Ramos (cell line): ENCODE data around the gene MSRB2.
"Not testable (repeated sequence)": the region's sequence is repeated elsewhere in the genome, so short reads cannot be mapped to it uniquely, and the experiment has no call there.

Source experiments
- in situ Hi-C: fragments of 300-500 bp; cut with MboI; formaldehyde crosslinking; loops from one replicate; pipeline ENCODE4 v1.14.3; 2022; ENCODE audit warnings: low sequenced_read_pairs; ENCODE audit not compliant: unreplicated experiment

MSRB2 gene

GRCh38 chr10:23069019-23069815 is 26.2 kb upstream of the MSRB2 start:
- in situ Hi-C loops = loop anchor here (10.0 kb wide), 1 partner anchor 1074 kb away; no protein-coding TSS in a partner anchor

DNA sequence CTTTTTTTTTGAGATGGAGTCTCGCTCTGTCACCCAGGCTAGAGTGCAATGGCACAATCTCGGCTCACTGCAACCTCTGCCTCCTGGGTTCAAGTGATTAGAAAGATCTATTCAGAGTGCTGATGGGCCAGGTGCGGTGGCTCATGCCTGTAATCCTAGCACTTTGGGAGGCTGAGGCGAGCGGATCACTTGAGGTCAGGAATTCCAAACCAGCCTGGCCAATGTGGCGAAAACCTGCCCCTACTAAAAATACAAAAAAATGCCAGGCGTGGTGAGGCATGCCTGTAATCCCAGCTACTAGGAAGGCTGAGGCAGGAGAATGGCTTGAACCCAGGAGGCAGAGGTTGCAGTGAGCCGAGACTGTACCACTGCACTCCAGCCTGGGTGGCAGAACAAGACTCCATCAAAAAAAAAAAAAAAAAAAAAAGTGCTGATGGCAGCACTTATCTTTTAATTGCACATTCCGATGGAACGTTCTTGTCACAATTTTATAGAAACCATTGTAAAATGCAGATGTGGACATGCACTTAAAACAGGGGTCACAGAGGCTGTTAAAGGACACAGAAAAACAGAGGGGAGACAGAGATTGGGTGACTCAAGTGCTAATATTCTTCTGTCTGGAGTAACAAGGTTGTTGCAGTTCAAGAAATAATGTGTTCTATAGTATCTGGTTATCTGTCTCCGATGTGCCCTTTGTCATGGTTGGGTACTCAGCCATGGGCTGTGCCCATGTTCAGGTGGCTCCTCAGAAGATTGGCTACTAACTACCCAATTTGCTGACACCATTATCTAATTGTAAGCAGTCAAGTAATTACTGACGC is 25.1 kb upstream of the MSRB2 start:
- in situ Hi-C loops = not testable (repeated sequence)

GRCh38 chr10:23070913-23071218 is 24.5 kb upstream of the MSRB2 start:
- in situ Hi-C loops = no loop called here

- in situ Hi-C loops = not testable (repeated sequence)
Measured at GRCh38 chr10:23072593-23072992, 22.8 kb upstream of the MSRB2 start.

DNA sequence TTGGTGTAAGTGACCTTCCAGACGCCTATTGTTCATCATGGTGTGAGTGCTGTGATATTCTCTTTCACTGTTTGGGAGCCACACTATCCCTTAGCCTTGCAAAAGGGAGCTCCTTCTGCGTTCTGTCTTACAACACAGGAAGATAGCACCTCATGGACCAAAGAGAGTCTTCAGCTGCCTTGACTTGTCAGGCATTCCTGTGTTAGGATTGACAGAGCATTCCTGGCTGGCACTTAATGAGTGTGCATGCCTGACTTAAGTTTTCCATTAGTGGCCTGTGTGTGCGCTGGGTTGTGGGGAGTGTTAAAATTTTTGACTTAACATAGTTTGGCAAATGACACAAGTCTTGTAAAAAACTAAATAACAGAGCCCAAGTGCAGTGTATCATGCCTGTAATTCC is 21.9 kb upstream of the MSRB2 start:
- in situ Hi-C loops = no loop called here

GRCh38 chr10:23075672-23076071 is 19.7 kb upstream of the MSRB2 start:
- in situ Hi-C loops = no loop called here

- in situ Hi-C loops = no loop called here
Measured at GRCh38 chr10:23078114-23078513, 17.3 kb upstream of the MSRB2 start.

DNA sequence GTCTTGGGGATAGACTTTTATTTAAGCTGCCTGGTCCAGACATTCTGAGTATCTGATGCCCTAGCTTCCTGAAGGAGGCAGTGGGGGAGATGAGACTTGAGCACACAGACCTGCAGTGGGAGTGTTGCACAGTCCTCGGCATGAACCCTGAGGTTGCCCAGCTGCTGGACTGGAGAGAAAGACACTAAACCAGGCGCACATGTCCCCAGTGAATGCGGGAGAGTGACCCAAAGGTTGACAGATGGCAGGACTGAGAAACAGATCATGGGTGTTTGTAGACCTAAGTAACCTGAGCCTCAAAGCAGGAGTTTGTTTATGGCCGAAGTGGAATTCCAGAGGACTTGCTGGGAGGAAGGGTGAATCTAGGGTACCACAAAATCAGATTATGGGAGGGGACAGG is 15.7 kb upstream of the MSRB2 start:
- in situ Hi-C loops = no loop called here

DNA sequence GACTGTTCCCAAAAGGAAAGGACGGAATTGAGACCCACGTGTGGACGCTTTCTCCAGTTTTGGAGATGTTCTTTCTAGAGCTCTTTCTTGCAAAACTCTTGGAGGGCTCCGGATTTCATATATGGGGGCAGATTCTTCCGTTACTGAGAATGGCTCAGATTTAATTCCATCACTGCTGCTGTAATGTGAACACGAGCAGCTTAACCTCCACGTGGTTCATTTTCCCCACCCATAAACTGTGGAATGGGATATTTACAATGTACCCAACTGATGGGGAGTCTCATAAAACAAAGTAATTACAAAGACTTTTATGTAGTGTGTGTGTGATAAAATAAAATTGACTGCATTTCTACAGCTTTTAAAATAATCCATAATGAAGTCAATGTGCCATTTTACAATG is 15.1 kb upstream of the MSRB2 start:
- in situ Hi-C loops = no loop called here

- in situ Hi-C loops = no loop called here
Measured at GRCh38 chr10:23081221-23081750, 14.1 kb upstream of the MSRB2 start.

- in situ Hi-C loops = no loop called here
Measured at GRCh38 chr10:23081891-23082290, 13.5 kb upstream of the MSRB2 start.

- in situ Hi-C loops = no loop called here
Measured at GRCh38 chr10:23088609-23089008, 6.8 kb upstream of the MSRB2 start.

GRCh38 chr10:23094786-23095403 is 484 bp upstream of the MSRB2 start:
- in situ Hi-C loops = no loop called here

DNA sequence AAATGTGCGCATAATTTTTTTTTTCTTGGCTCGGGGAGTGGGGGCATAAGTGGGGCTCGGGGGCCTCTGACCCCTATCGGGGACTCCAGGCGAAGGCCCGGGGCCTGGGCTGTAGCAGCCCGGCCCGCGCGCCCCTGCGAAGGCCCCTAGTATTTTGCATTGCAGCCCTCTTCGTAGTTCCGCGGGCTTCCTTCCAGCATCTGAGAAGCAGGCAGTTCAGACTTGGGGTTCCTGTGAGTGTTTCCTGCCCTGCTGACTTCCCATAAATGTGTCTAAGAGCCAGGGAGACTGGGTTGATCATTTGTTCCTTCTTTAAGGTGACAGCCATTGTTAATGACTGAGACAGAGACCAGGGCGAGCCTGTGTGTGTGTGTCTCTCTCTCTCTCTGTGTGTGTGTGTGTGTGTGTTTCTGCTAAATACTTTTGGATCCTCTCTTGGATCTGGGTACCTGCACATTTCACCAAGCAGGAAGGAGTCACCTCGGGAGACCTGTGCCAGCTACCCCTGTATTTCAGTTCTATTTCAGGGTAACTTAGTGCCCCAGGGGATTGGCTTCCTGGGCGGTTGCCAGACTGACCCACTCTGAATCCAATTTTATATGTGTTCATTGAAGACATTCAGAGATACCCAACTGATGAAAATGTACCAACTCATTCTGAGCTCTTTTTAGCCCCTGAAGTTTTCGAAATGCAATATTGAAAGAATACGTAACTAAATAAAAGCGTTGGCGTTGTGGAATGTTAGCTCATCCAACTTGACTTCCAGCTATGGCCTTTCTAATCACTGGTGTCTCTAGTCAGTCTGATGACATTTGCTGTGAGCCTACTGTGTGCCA is 805 bp downstream of the MSRB2 start:
- in situ Hi-C loops = no loop called here

GRCh38 chr10:23096802-23097549 is 1.6 kb downstream of the MSRB2 start:
- in situ Hi-C loops = no loop called here

GRCh38 chr10:23099079-23099478 is 3.7 kb downstream of the MSRB2 start:
- in situ Hi-C loops = no loop called here

GRCh38 chr10:23099816-23100215 is 4.4 kb downstream of the MSRB2 start:
- in situ Hi-C loops = no loop called here

DNA sequence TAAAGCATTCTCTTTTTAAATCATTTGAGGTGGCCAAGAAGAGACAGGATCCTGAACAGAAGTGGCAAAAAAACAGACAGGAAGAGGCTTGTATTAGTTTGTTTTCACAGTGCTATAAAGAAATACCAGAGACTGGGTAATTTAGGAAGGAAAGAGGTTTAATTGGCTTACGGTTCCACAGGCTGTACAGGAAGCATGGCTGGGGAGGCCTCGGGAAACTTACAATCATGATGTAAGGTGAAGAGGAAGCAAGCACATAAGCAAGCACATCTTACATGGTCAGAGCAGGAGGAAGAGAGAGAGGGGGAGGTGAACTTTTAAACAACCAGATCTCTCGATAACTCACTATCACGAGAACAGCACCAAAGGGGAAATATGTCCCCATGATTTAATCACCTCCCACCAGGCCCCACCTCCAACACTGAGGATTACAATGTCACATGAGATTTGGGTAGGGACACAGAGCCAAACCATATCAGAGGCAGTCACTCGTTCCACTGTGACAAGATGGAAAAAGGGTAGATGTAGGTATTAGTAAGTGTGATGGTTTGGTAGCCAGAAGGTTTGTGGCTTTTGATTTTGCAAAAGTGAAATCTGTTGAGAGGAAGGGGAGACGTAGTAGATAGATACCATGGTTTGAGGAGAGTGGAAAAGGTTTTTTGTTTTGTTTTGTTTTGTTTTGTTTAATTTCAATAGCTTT is 5.1 kb downstream of the MSRB2 start:
- in situ Hi-C loops = no loop called here
